GM13977 (cell line): ENCODE data around the gene CBFA2T3.

ENCODE experiments used
- DNase-seq: peaks from one replicate; pipeline ENCODE4 v3.0.0; 2012; ENCODE audit warnings: low spot score
- in situ Hi-C: fragments of 300-500 bp; cut with MboI; formaldehyde crosslinking; loops from one replicate; pipeline ENCODE4 v1.12.0; 2022; ENCODE audit warnings: low sequenced_read_pairs, low pct_unique_long_range_greater_than_20kb, mixed read lengths, inconsistent platforms; ENCODE audit not compliant: unreplicated experiment
- TF ChIP-seq, protein P1 (sequence below): IDR thresholded peaks from 2 replicates; pipeline ENCODE4 v1.5.1; 2012; ENCODE audit warnings: mild to moderate bottlenecking, control low read depth; ENCODE audit not compliant: insufficient read depth; ENCODE audit errors: extremely low read depth, missing control alignments

Gene CBFA2T3

DNA sequence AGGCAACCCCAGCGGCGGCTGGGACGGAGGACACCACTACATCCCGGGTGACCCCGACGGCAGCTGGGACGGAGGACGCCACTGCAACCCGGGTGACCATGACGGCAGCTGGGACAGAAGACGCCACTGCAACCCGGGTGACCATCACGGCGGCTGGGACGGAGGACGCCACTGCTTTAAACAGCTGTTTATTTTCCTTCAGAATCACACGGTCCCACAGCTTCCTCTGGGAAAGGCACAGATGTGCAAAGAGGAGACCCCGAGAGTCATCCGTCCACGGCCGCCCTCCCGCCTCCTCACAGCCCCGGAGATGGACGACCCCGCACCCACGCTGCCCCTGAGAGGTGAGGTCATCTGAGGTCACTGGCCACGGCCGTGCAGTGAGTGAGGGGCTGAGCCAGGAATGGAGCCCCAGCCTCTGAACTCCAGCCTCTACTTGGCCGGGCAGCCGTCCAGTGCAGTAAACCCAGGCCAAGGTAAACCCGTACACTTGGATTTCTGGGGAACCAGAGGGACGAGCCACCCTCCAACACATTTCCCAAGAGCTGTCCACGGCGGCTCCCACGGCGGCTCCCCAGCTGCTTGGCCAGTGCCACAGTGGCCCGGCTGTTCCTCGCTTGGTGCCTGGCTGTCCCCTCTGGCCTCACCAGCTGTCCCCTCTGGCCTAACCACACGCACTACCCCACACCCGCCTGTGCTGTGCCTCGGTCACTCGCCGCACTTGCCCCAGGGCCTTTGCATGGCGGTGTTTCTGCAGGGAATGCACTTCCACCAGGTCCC is 67.4 kb downstream of the CBFA2T3 start:
- DNase-seq: no peak
- TF ChIP-seq, protein P1, sequence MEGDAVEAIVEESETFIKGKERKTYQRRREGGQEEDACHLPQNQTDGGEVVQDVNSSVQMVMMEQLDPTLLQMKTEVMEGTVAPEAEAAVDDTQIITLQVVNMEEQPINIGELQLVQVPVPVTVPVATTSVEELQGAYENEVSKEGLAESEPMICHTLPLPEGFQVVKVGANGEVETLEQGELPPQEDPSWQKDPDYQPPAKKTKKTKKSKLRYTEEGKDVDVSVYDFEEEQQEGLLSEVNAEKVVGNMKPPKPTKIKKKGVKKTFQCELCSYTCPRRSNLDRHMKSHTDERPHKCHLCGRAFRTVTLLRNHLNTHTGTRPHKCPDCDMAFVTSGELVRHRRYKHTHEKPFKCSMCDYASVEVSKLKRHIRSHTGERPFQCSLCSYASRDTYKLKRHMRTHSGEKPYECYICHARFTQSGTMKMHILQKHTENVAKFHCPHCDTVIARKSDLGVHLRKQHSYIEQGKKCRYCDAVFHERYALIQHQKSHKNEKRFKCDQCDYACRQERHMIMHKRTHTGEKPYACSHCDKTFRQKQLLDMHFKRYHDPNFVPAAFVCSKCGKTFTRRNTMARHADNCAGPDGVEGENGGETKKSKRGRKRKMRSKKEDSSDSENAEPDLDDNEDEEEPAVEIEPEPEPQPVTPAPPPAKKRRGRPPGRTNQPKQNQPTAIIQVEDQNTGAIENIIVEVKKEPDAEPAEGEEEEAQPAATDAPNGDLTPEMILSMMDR: no peak
- in situ Hi-C loops: no loop called here

DNA sequence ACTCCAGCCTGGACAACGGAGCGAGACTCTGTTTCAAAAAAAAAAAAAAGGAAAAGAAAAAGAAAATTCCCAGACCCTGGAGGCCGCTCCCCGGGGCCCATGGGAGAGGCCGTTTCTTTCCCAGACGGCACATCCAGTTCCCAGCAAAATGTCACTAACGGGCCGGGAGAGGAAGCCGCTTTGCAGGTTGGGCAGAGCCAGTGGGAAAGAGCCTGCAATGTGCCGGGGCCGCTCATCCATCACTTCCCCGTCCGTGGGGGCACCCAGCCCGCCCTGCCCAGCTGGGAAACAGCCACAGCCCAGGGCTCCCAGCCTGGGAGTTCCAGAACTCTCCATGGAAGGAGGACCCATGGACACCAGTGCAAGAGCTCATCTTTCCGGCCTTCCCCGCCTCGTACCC is 68.7 kb downstream of the CBFA2T3 start:
- in situ Hi-C loops: no loop called here

DNA sequence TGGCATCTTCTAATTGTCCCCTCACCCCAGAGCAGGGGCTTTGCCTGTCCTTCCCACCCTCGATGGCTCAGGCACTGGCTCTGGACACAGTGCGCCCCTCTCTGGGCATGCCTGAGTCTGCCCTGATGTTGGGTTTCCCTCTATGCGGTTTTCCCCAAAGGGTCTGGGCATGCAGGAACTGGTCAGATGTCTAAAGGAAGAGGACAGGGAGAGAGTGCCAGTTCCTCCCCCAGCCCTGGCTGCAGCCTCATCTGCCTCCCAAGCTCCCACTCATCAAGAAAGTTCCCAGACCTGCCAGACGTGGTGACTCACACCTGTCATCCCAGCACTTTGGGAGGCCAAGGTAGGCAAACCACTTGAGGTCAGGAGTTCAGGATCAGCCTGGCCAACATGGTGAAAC is 69.2 kb downstream of the CBFA2T3 start:
- DNase-seq: no peak
- in situ Hi-C loops: no loop called here
- TF ChIP-seq, protein P1: no peak

More for the DNA sequence above, 68.7 kb downstream of the CBFA2T3 start:
- DNase-seq: no peak
- TF ChIP-seq, protein P1: no peak

DNA sequence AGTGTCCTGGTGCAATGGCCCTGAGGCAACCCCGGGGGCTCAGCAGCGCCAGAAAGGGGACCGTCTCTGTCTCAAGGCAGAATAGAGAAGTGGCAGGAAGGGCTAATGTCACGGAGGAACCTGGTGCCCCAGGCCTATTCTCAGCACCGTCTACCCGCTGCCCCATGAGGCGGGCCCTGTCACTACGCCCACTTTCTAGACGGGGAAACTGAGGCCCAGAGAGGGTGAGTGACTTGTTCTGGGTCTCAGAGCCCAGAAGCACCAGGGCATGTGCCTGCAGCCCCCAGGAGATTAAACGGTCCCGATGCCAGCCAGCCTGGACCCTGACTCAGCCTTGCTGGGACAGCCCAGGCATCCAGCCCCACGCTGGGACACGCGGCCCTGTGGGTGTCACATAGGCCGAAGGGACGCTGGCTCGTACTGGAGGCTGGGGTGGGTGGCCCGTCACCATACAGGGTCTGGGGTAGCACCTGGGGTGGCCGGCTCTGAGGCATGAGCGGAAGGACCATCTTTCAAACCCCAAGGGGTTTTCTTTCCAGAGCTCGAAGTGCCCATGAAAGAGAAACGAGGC is 70.4 kb downstream of the CBFA2T3 start:
- in situ Hi-C loops: no loop called here
- no peak for DNase-seq
- TF ChIP-seq, protein P1: no peak

DNA sequence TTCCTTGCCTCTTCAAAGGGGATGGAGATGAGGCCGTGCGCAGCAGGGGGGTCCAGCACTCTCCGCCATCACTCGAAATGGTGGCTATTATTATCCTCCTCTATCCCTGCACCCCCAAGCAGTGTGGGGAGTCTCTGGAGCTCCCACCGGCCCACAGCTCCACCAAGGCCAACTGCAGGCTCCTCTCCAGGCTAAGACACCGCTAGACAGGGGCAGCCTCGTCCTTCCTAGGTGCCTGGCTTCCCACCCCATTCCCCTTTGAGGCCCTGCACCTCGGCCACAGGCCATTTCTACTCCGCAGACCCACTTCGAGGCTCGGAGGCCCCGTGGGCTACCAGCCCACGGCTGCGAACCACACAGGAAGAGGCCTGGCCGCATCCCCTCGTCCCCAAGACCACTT is 71.0 kb downstream of the CBFA2T3 start:
- TF ChIP-seq, protein P1: no peak
- in situ Hi-C loops: no loop called here

DNA sequence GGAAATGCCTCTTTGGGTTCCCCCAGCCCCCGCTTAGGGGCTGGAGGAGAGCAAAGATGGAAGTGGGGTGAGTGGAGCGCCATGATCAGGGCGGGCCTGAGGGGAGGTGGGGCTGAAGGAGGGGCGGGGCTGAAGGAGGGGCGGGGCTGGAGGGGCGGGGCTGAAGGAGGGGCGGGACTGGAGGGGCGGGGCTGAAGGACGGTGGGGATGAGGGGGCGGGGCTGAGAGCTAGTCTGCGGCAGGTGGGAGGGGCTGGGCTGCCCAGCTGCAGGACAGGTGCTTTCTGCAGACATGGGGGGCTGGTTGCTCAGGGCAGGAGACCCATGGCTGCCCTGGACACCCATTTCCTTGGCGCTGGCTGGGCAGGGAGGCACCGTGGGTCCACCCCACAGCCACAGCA is 71.4 kb downstream of the CBFA2T3 start:
- TF ChIP-seq, protein P1: no peak
- peak; percentile 83 for DNase-seq
- in situ Hi-C loops: no loop called here

More for the DNA sequence above, 71.0 kb downstream of the CBFA2T3 start:
- no peak for DNase-seq
